Gastrocnemius medialis (tissue), 4 donors: Measurements from ENCODE around the gene TMEM255B. TPM values are rescaled to one million over a fixed set of nuclear protein-coding genes. Genes with fewer than 3 reads are reported as not detected.

ENCODE experiments used
- ATAC-seq, 2 donors: fragments of 150-250 bp; one replicate each; pipeline ENCODE4 v1.9.1; 2016
- DNase-seq, 2 donors: peaks; one replicate each; pipeline ENCODE4 v3.0.0-alpha.2; 2019
- H3K27ac ChIP-seq, 4 donors: fragments of 200-600 bp; sonication (generic); 1 replicate in 1 of 4; 2 replicates in 3 of 4; pipeline ENCODE4 v1.5.1; 2016 to 2018; ENCODE audit warnings: mild to moderate bottlenecking in 2 of 4, moderate library complexity in 1 of 4
- H3K27me3 ChIP-seq, 3 donors: fragments of 200-600 bp; sonication (generic) in 2 of 3; 1 replicate in 1 of 3; 2 replicates in 2 of 3; pipeline versions ENCODE4 v1.5.1 to v1.6.0; 2016 to 2019; ENCODE audit warnings: mild to moderate bottlenecking in 1 of 3, moderate library complexity in 1 of 3
- H3K36me3 ChIP-seq, 2 donors: fragments of 200-600 bp; sonication (generic) in 1 of 2; one replicate each; pipeline ENCODE4 v1.5.1; 2017 to 2018
- H3K4me1 ChIP-seq, 2 donors: fragments of 200-600 bp; sonication (generic) in 1 of 2; one replicate each; pipeline ENCODE4 v1.5.1; 2016 to 2017; ENCODE audit warnings: mild to moderate bottlenecking in 2 of 2
- H3K4me3 ChIP-seq, 4 donors: fragments of 200-600 bp; sonication (generic) in 3 of 4; 1 replicate in 1 of 4; 2 replicates in 3 of 4; pipeline ENCODE4 v1.5.1; 2016 to 2019; ENCODE audit warnings: mild to moderate bottlenecking in 2 of 4
- H3K9me3 ChIP-seq, 3 donors: fragments of 200-600 bp; sonication (generic) in 2 of 3; 1 replicate in 1 of 3; 2 replicates in 2 of 3; pipeline ENCODE4 v1.5.1; 2016 to 2019
- POLR2A ChIP-seq, 2 donors: fragments of 450-650 bp; IDR thresholded peaks; one replicate each; pipeline ENCODE4 v1.6.1; 2017; ENCODE audit warnings: antibody characterized with exemption in 2 of 2, mild to moderate bottlenecking in 2 of 2, moderate library complexity in 2 of 2
- in situ Hi-C, 4 donors: fragments of 200-750 bp; cut with MboI; loops; one replicate each; pipeline versions ENCODE4 v1.15.0 to v1.8.0; 2017; ENCODE audit warnings: low sequenced_read_pairs in 4 of 4
- intact Hi-C: fragments of 100-400 bp; cut with DNase I; formaldehyde crosslinking; loops from one replicate; pipeline ENCODE4 v1.15.1; 2023; ENCODE audit warnings: low total_unique reads
- total RNA-seq, 4 donors: library from RNA; depleted of rRNA; stranded (reverse); fragments of >200 nt; gene quantifications; one replicate each; pipeline versions ENCODE4 v1.1.0 to v1.2.3, GENCODE V29; 2016
- TF ChIP-seq, protein P1 (sequence below), 5 experiments: fragments of 450-650 bp in 3 of 5; fragments of 200-600 bp in 2 of 5; sonication (generic) in 2 of 5; IDR thresholded peaks in 4 of 5; conservative IDR thresholded peaks in 1 of 5; 1 replicate in 4 of 5; 2 replicates in 1 of 5; pipeline ENCODE4 v1.5.1; 2016 to 2019; ENCODE audit warnings: antibody characterized with exemption in 5 of 5, mild to moderate bottlenecking in 3 of 5, moderate library complexity in 3 of 5

The TMEM255B gene
- total RNA-seq, 4 donors from 2014 or later, result 0.36 to 1.8 (median 0.59) TPM

DNA sequence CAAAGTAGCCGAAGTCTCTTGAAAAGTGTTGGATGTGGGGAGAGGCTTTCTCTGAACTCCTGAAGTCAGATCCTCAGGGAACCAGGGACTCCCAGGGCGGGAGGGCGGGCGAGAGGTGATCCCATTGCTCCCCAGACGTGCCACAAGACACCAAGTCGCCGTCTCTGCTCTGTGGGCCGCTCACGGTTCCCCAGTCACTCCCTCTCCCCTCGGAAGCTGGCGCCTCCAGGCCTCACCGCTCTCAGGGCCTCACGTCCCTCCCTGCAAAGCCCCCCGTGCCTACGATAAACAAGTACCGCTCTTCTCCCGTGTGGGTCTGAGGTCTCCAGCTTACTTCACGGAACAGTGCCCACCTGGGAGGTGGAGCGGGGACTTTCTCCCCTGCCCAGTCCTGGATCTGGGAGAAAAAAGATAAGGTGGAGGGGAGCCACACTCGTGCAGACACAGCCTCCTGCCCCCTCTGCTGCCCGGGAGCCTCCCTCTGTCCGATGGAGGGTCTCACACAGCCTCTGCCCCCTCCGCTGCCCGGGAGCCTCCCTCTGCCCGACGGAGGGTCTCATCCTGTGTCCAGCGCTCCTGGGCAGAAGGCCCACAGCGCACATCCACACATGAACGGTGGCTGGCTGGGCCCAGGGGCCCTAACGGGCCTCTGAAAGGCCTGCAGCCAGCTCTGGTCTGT is 54.2 kb downstream of the TMEM255B start:
- intact Hi-C loops, result no loop called here
- ATAC-seq, result no peak
- Histone ChIP-seq H3K27ac (no peak overlapping the region), H3K4me1 (peaks cover 4 to 15% of the 10 kb centered on the region in 2 donors), H3K9me3 (peaks cover 0 to 4% (median 0%) of the 10 kb centered on the region in 3 donors), H3K4me3 (no peak overlapping the region), H3K27me3 (no peaks in the 10 kb centered on the region), H3K36me3 (no peaks in the 10 kb centered on the region)
- TF ChIP-seq, protein P1, sequence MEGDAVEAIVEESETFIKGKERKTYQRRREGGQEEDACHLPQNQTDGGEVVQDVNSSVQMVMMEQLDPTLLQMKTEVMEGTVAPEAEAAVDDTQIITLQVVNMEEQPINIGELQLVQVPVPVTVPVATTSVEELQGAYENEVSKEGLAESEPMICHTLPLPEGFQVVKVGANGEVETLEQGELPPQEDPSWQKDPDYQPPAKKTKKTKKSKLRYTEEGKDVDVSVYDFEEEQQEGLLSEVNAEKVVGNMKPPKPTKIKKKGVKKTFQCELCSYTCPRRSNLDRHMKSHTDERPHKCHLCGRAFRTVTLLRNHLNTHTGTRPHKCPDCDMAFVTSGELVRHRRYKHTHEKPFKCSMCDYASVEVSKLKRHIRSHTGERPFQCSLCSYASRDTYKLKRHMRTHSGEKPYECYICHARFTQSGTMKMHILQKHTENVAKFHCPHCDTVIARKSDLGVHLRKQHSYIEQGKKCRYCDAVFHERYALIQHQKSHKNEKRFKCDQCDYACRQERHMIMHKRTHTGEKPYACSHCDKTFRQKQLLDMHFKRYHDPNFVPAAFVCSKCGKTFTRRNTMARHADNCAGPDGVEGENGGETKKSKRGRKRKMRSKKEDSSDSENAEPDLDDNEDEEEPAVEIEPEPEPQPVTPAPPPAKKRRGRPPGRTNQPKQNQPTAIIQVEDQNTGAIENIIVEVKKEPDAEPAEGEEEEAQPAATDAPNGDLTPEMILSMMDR (IDR thresholded peaks at IDR 0.05 in 4 of 5, conservative IDR thresholded peaks at IDR 0.05 in 1 of 5), result no peak
- TF ChIP-seq POLR2A (IDR thresholded peaks at IDR 0.05), result no peak
- in situ Hi-C loops, result no loop called here
- DNase-seq, result no peak

- no peak overlapping the region for H3K27ac ChIP-seq
- peaks cover 6 to 15% of the 10 kb centered on the region in 2 donors for H3K4me1 ChIP-seq
- DNase-seq, result no peak
- H3K36me3 ChIP-seq, result no peaks in the 10 kb centered on the region
- TF ChIP-seq, protein P1 (IDR thresholded peaks at IDR 0.05 in 4 of 5, conservative IDR thresholded peaks at IDR 0.05 in 1 of 5), result no peak
- no peak for TF ChIP-seq POLR2A (IDR thresholded peaks at IDR 0.05)
- no peaks in the 10 kb centered on the region for H3K27me3 ChIP-seq
- intact Hi-C loops, result no loop called here
- in situ Hi-C loops, result no loop called here
- no peak for ATAC-seq
- no peak overlapping the region for H3K4me3 ChIP-seq
- no peaks in the 10 kb centered on the region for H3K9me3 ChIP-seq
These were observed 54.9 kb downstream of the TMEM255B start for GRCh38 chr13:113813749-113814434.

- no peak overlapping the region for H3K27ac ChIP-seq
- in situ Hi-C loops (no loop called here), intact Hi-C loops (no loop called here)
- no peak for ATAC-seq
- peaks cover 6 to 15% of the 10 kb centered on the region in 2 donors for H3K4me1 ChIP-seq
- no peaks in the 10 kb centered on the region for H3K27me3 ChIP-seq
- no peaks in the 10 kb centered on the region for H3K36me3 ChIP-seq
- no peak for DNase-seq
- no peak for TF ChIP-seq POLR2A (IDR thresholded peaks at IDR 0.05)
- TF ChIP-seq, protein P1 (IDR thresholded peaks at IDR 0.05 in 4 of 5, conservative IDR thresholded peaks at IDR 0.05 in 1 of 5), result no peak
- H3K9me3 ChIP-seq, result no peaks in the 10 kb centered on the region
- H3K4me3 ChIP-seq, result no peak overlapping the region
These were observed 55.4 kb downstream of the TMEM255B start for GRCh38 chr13:113814435-113814821.

- H3K4me1 ChIP-seq, result peaks cover 16 to 25% of the 10 kb centered on the region in 2 donors
- H3K27me3 ChIP-seq, result no peaks in the 10 kb centered on the region
- DNase-seq, result no peak
- TF ChIP-seq POLR2A (IDR thresholded peaks at IDR 0.05), result no peak
- TF ChIP-seq, protein P1 (IDR thresholded peaks at IDR 0.05 in 4 of 5, conservative IDR thresholded peaks at IDR 0.05 in 1 of 5), result no peak
- H3K27ac ChIP-seq, result no peak overlapping the region
- no peak overlapping the region for H3K4me3 ChIP-seq
- in situ Hi-C loops (no loop called here), intact Hi-C loops (loop anchor here (2.0 kb wide), 2 partner anchors 89 to 411 kb away; no protein-coding TSS in a partner anchor)
- H3K9me3 ChIP-seq, result no peaks in the 10 kb centered on the region
- ATAC-seq, result no peak
- H3K36me3 ChIP-seq, result no peaks in the 10 kb centered on the region
These were observed 56.4 kb downstream of the TMEM255B start for GRCh38 chr13:113815151-113816058.
